Measurements from ENCODE around the gene UGT1A10.

DNA sequence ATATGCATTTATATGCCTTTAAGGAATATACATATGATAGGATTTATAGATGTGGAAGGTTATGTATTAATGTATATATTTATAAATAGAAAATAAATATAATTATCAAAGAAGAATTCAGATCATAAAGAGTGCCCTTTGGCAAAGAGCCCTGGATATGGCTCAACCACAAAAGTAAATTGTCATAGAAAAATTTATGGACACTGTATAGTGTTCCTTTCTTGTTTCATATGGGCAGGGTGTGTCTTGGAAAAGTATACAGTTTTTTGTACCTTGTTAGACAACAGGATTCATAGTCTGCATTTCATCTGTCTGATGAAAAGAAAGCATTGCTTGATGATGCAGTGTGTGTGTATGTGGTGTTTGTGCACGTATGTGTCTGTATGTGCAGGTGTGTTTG lies 48.4 kb downstream of the UGT1A10 start:
- TF ChIP-seq, protein P1, sequence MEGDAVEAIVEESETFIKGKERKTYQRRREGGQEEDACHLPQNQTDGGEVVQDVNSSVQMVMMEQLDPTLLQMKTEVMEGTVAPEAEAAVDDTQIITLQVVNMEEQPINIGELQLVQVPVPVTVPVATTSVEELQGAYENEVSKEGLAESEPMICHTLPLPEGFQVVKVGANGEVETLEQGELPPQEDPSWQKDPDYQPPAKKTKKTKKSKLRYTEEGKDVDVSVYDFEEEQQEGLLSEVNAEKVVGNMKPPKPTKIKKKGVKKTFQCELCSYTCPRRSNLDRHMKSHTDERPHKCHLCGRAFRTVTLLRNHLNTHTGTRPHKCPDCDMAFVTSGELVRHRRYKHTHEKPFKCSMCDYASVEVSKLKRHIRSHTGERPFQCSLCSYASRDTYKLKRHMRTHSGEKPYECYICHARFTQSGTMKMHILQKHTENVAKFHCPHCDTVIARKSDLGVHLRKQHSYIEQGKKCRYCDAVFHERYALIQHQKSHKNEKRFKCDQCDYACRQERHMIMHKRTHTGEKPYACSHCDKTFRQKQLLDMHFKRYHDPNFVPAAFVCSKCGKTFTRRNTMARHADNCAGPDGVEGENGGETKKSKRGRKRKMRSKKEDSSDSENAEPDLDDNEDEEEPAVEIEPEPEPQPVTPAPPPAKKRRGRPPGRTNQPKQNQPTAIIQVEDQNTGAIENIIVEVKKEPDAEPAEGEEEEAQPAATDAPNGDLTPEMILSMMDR (IDR thresholded peaks at IDR 0.05 in 2 of 3, conservative IDR thresholded peaks at IDR 0.05 in 1 of 3; ENCODE audit: borderline replicate concordance in 1 of 3, insufficient read depth in 1 of 3, low read depth in 2 of 3, low read length in 2 of 3) = no peak
- no peak for TF ChIP-seq CEBPB (IDR thresholded peaks at IDR 0.05; ENCODE audit: low read depth)

All from HCT116 (cell line).